GM12878 (cell line): ENCODE results near the gene PNPLA4. TPM values are rescaled to one million over a fixed set of nuclear protein-coding genes. Genes with fewer than 3 reads are reported as not detected.
A peak's percentile ranks its signal among the peaks of the same experiment; 100 is the strongest.

Source experiments
- BACH1 ChIP-seq: fragments of 450-650 bp; IDR thresholded peaks from 2 replicates; pipeline ENCODE4 v1.6.1; 2017; ENCODE audit warnings: mild to moderate bottlenecking, borderline replicate concordance
- CEBPZ ChIP-seq: fragments of 150-350 bp; IDR thresholded peaks from 2 replicates; pipeline ENCODE4 v1.6.1; 2016; ENCODE audit warnings: low read depth, low read length
- EED ChIP-seq: sonication (generic); IDR thresholded peaks from 2 replicates; pipeline ENCODE4 v1.6.1; 2016; ENCODE audit warnings: antibody characterized with exemption, low read depth
- ESRRA ChIP-seq: IDR thresholded peaks from 2 replicates; pipeline ENCODE4 v1.6.1; 2012; ENCODE audit warnings: mild to moderate bottlenecking, low read length, improper control_type of control experiment
- KLF5 ChIP-seq: fragments of 450-650 bp; IDR thresholded peaks from 2 replicates; pipeline ENCODE4 v1.6.1; 2014; ENCODE audit warnings: mild to moderate bottlenecking; ENCODE audit not compliant: partially characterized antibody
- NR2C2 ChIP-seq: IDR thresholded peaks from 2 replicates; pipeline ENCODE4 v1.6.1; 2011; ENCODE audit warnings: borderline replicate concordance, low read depth; ENCODE audit not compliant: control insufficient read depth, insufficient read length
- PAX8 ChIP-seq: fragments of 450-650 bp; IDR thresholded peaks from 2 replicates; pipeline ENCODE4 v1.6.1; 2017; ENCODE audit warnings: mild to moderate bottlenecking, moderate library complexity
- RAD21 ChIP-seq: IDR thresholded peaks from 2 replicates; pipeline ENCODE4 v1.6.1; 2011; ENCODE audit warnings: mild to moderate bottlenecking, low read depth, low read length, moderate library complexity; ENCODE audit not compliant: insufficient read depth
- RAD51 ChIP-seq: fragments of 450-650 bp; IDR thresholded peaks from 2 replicates; pipeline ENCODE4 v1.6.1; 2016; ENCODE audit warnings: moderate library complexity, mild to moderate bottlenecking, inconsistent platforms
- SPI1 ChIP-seq: IDR thresholded peaks from 2 replicates; pipeline ENCODE4 v1.6.1; 2011; ENCODE audit warnings: low read depth, mild to moderate bottlenecking, low read length, moderate library complexity, borderline replicate concordance; ENCODE audit not compliant: insufficient read depth
- TCF3 ChIP-seq: IDR thresholded peaks from 2 replicates; pipeline ENCODE4 v1.6.1; 2012; ENCODE audit warnings: low read depth, mild to moderate bottlenecking, low read length, borderline replicate concordance; ENCODE audit not compliant: insufficient read depth
- ZNF687 ChIP-seq: fragments of 450-650 bp; IDR thresholded peaks from 2 replicates; pipeline ENCODE4 v1.6.1; 2017; ENCODE audit warnings: mild to moderate bottlenecking, moderate library complexity
- polyA plus RNA-seq, 11 experiments: library from polyadenylated mRNA; depleted of rRNA in 4 of 11; unstranded in 6 of 11; stranded (reverse) in 5 of 11; fragments of >200 nt; fragmentation: Nextera tagmentation in 4 of 11; fragmentation: Illumina TruSeq in 1 of 11; extraction: Ambion mirVana in 4 of 11; extraction: Trizol in 1 of 11; gene quantifications; 1 replicate in 1 of 11; 2 replicates in 10 of 11; pipeline versions ENCODE4 v1.2.1 to v1.2.3, GENCODE V29; 2011 to 2016; ENCODE audit warnings: inconsistent platforms in 2 of 11, missing spikeins in 2 of 11, low read depth in 1 of 11
- total RNA-seq, 4 experiments: library from RNA; depleted of rRNA in 3 of 4; stranded (reverse); fragments of >200 nt in 3 of 4; fragmentation: Illumina TruSeq in 1 of 4; extraction: Trizol in 1 of 4; gene quantifications; 2 replicates each; pipeline versions ENCODE4 v1.2.1 to v1.2.3, GENCODE V29; 2013 to 2021
- TF ChIP-seq, protein P1 (sequence below): IDR thresholded peaks from 2 replicates; pipeline ENCODE4 v1.6.1; 2012; ENCODE audit warnings: mild to moderate bottlenecking, low read depth, low read length
- TF ChIP-seq, protein P2 (sequence below): fragments of 450-650 bp; IDR thresholded peaks from 2 replicates; pipeline ENCODE4 v1.6.1; 2017; ENCODE audit warnings: low read depth, mild to moderate bottlenecking, moderate library complexity

PNPLA4 gene
- total and polyA plus RNA-seq, 10 of the 15 experiments (the other 5 are each of a cell fraction or from before 2014, with no cell fraction given): 18.0 to 53.0 (median 33.6) TPM

GRCh38 chrX:7927259-7928167 lies at the start of gene PNPLA4 (continued):
- peak; percentile 13; the same call in 1 of the 2 replicates for TF ChIP-seq EED
- TF ChIP-seq SPI1: no peak
- no peak for TF ChIP-seq TCF3
- peak; percentile 90 for TF ChIP-seq ESRRA
- TF ChIP-seq NR2C2: peak; percentile 71
- no peak for TF ChIP-seq PAX8
- TF ChIP-seq KLF5: no peak
- TF ChIP-seq ZNF687: peak; percentile 97
- TF ChIP-seq, protein P1, sequence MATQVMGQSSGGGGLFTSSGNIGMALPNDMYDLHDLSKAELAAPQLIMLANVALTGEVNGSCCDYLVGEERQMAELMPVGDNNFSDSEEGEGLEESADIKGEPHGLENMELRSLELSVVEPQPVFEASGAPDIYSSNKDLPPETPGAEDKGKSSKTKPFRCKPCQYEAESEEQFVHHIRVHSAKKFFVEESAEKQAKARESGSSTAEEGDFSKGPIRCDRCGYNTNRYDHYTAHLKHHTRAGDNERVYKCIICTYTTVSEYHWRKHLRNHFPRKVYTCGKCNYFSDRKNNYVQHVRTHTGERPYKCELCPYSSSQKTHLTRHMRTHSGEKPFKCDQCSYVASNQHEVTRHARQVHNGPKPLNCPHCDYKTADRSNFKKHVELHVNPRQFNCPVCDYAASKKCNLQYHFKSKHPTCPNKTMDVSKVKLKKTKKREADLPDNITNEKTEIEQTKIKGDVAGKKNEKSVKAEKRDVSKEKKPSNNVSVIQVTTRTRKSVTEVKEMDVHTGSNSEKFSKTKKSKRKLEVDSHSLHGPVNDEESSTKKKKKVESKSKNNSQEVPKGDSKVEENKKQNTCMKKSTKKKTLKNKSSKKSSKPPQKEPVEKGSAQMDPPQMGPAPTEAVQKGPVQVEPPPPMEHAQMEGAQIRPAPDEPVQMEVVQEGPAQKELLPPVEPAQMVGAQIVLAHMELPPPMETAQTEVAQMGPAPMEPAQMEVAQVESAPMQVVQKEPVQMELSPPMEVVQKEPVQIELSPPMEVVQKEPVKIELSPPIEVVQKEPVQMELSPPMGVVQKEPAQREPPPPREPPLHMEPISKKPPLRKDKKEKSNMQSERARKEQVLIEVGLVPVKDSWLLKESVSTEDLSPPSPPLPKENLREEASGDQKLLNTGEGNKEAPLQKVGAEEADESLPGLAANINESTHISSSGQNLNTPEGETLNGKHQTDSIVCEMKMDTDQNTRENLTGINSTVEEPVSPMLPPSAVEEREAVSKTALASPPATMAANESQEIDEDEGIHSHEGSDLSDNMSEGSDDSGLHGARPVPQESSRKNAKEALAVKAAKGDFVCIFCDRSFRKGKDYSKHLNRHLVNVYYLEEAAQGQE: 0 out of 2 replicates have a peak, but pooled peaks have one; percentile 6
- TF ChIP-seq RAD51: no peak
- TF ChIP-seq, protein P2, sequence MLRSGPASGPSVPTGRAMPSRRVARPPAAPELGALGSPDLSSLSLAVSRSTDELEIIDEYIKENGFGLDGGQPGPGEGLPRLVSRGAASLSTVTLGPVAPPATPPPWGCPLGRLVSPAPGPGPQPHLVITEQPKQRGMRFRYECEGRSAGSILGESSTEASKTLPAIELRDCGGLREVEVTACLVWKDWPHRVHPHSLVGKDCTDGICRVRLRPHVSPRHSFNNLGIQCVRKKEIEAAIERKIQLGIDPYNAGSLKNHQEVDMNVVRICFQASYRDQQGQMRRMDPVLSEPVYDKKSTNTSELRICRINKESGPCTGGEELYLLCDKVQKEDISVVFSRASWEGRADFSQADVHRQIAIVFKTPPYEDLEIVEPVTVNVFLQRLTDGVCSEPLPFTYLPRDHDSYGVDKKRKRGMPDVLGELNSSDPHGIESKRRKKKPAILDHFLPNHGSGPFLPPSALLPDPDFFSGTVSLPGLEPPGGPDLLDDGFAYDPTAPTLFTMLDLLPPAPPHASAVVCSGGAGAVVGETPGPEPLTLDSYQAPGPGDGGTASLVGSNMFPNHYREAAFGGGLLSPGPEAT: peak; percentile 79
- TF ChIP-seq BACH1: no peak
- no peak for TF ChIP-seq CEBPZ
- TF ChIP-seq RAD21: no peak
